ENCODE measurements around the gene GOLGA7B.
"Not testable (repeated sequence)": the region's sequence is repeated elsewhere in the genome, so short reads cannot be mapped to it uniquely, and the experiment has no call there.

GRCh38 chr10:97842114-97842513 is 7.5 kb upstream of the GOLGA7B start:
- TF ChIP-seq POLR2A (IDR thresholded peaks at IDR 0.05); CTCF (IDR thresholded peaks at IDR 0.05 in 4 of 5, conservative IDR thresholded peaks at IDR 0.05 in 1 of 5): not testable (repeated sequence)
